ENCODE data around the gene DDX51.

Gene DDX51

DNA sequence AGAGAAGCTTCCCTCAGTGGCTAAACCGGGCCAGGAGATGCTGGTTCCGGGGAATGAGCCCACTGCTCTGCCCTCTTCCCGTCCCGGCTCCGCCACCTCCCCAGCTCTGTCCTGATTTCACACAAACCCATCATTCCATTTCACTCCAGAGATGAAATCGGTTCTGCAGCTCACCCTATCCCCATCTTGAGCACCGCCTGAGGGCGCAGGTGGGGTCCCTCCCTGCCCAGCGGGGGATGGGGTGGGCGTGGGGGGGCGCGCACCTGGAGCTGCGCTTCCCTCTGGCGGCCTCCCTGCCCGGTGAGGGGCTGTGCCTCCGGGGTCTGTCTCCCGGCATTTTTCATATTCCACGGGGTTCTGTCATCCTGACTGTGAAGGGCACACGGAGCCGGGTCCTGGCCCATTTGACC, 44.8 kb upstream of the DDX51 start:
- H3K27ac ChIP-seq, result peak overlapping the region; percentile 46
- TF ChIP-seq ZFX (IDR thresholded peaks at IDR 0.05), result no peak
- TF ChIP-seq, protein P1, sequence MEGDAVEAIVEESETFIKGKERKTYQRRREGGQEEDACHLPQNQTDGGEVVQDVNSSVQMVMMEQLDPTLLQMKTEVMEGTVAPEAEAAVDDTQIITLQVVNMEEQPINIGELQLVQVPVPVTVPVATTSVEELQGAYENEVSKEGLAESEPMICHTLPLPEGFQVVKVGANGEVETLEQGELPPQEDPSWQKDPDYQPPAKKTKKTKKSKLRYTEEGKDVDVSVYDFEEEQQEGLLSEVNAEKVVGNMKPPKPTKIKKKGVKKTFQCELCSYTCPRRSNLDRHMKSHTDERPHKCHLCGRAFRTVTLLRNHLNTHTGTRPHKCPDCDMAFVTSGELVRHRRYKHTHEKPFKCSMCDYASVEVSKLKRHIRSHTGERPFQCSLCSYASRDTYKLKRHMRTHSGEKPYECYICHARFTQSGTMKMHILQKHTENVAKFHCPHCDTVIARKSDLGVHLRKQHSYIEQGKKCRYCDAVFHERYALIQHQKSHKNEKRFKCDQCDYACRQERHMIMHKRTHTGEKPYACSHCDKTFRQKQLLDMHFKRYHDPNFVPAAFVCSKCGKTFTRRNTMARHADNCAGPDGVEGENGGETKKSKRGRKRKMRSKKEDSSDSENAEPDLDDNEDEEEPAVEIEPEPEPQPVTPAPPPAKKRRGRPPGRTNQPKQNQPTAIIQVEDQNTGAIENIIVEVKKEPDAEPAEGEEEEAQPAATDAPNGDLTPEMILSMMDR (conservative IDR thresholded peaks at IDR 0.05), result no peak

- H3K27ac ChIP-seq, result no peak overlapping the region
Measured at GRCh38 chr12:132188451-132188901, 44.4 kb upstream of the DDX51 start.

GRCh38 chr12:132187646-132188450, 43.7 kb upstream of the DDX51 start:
- TF ChIP-seq, protein P1 (conservative IDR thresholded peaks at IDR 0.05), result no peak
- TF ChIP-seq ZFX (IDR thresholded peaks at IDR 0.05), result no peak
- H3K27ac ChIP-seq, result no peak overlapping the region

More at GRCh38 chr12:132188451-132188901, 44.4 kb upstream of the DDX51 start:
- no peak for TF ChIP-seq ZFX (IDR thresholded peaks at IDR 0.05)
- TF ChIP-seq, protein P1 (conservative IDR thresholded peaks at IDR 0.05), result no peak

DNA sequence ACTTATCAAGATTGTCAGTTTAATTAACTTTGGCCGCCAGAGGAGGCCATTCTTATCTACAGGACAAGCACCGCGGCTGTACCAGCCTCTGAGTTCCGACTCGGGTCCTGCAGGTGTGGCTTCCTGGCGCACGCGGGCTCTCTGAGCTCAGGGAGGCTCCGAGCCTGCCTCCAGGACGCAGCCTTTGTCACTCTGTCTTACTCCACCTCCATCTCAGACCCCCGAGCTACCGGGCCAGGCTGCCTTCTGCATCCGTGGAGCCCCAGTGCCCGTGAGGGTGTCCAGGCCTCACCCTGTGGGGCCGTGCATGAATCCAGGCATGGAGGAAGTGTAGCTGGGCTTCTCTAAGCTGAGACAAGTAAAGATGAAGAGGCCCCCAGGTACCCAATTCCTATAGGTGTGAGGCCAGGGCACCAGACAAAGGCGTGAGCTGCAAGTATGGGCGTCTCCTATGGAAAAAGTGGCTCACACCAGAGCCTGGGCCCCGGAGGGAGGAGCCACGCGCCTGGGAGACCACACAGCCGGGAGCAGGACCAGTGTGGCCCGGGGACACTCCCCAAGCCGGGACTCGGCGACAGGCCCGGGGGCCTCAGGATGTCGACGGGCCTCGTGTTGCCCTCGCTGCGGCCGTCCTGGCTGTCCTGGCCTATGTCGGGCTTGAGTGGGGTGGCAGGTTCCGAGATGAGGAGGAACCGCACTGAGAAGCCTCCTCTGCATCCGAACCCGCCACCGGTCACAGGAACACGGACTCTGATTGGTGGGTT, 42.9 kb upstream of the DDX51 start:
- TF ChIP-seq, protein P1 (conservative IDR thresholded peaks at IDR 0.05), result no peak; the same call in 1 of the 2 replicates
- no peak for TF ChIP-seq ZFX (IDR thresholded peaks at IDR 0.05)
- no peak overlapping the region for H3K27ac ChIP-seq

GRCh38 chr12:132186208-132186856, 42.2 kb upstream of the DDX51 start:
- TF ChIP-seq, protein P1 (conservative IDR thresholded peaks at IDR 0.05), result no peak
- TF ChIP-seq ZFX (IDR thresholded peaks at IDR 0.05), result no peak
- H3K27ac ChIP-seq, result no peak overlapping the region

DNA sequence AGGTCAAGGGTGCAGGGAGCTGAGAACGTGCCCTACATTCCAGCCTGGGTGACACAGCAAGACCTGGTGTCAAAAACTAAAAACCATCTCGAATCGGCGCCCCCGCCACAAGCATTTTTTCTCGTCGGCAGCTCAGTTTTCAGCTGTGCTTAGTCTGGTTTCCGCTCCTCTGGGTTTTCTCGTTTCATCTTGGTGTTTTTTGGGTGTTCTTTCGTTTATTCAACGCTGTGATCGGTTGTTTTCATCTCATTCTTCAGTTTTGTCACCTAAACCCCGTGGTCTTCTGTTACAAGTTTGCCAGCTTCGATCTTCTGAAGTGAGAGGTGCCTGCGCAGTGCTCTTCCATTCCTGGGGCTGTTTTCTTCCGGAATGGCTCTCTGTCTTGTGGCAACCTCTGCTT, 41.6 kb upstream of the DDX51 start:
- no peak overlapping the region for H3K27ac ChIP-seq
- TF ChIP-seq, protein P1 (conservative IDR thresholded peaks at IDR 0.05), result no peak
- TF ChIP-seq ZFX (IDR thresholded peaks at IDR 0.05), result no peak
